Kidney (tissue), 14 donors: ENCODE results near the gene CPNE2. TPM values are rescaled to one million over a fixed set of nuclear protein-coding genes. Genes with fewer than 3 reads are reported as not detected.

Experiments
- DNase-seq, 5 donors: peaks; one replicate each; pipeline ENCODE4 v3.0.0-alpha.2; 2013 to 2020
- FAIRE-seq: peaks from 2 replicates; lab custom pipeline; 2012; peaks lifted over from hg19 to GRCh38; lab: Jason Lieb, UNC
- H3K27ac ChIP-seq, 2 donors: one replicate each; pipeline ENCODE4 v1.7.0; 2013; ENCODE audit warnings: low read depth in 2 of 2, low read length in 2 of 2, inconsistent platforms in 1 of 2
- H3K27me3 ChIP-seq: one replicate; pipeline ENCODE4 v1.7.1; 2013; ENCODE audit warnings: low read length, inconsistent platforms; ENCODE audit not compliant: control insufficient read depth, insufficient read depth
- H3K36me3 ChIP-seq, 3 donors: one replicate each; pipeline versions ENCODE4 v1.7.0 to v1.7.1; 2013; ENCODE audit warnings: low read length in 3 of 3, control low read depth in 1 of 3, inconsistent platforms in 1 of 3; ENCODE audit not compliant: insufficient read depth in 3 of 3, control insufficient read depth in 2 of 3
- H3K4me1 ChIP-seq, 3 donors: one replicate each; pipeline versions ENCODE4 v1.7.0 to v1.7.1; 2013; ENCODE audit warnings: low read length in 3 of 3, inconsistent platforms in 1 of 3, low read depth in 1 of 3; ENCODE audit not compliant: control insufficient read depth in 2 of 3, insufficient read depth in 2 of 3
- H3K4me3 ChIP-seq, 3 donors: one replicate each; pipeline versions ENCODE4 v1.7.0 to v1.8.1; 2013; ENCODE audit warnings: low read length in 3 of 3, control low read depth in 1 of 3, inconsistent platforms in 1 of 3
- H3K9ac ChIP-seq, 3 donors: one replicate each; pipeline versions ENCODE4 v1.7.0 to v1.7.1; 2013; ENCODE audit warnings: low read length in 3 of 3, control low read depth in 1 of 3, inconsistent platforms in 1 of 3
- H3K9me3 ChIP-seq, 3 donors: one replicate each; pipeline versions ENCODE4 v1.7.0 to v1.7.1; 2013; ENCODE audit warnings: low read length in 3 of 3, control low read depth in 1 of 3, inconsistent platforms in 1 of 3; ENCODE audit not compliant: control insufficient read depth in 2 of 3, insufficient read depth in 1 of 3
- CTCF ChIP-seq: IDR thresholded peaks from 3 replicates; pipeline ENCODE4 v1.5.1; 2012; ENCODE audit warnings: mild to moderate bottlenecking, moderate library complexity, borderline replicate concordance; ENCODE audit not compliant: insufficient read depth; ENCODE audit errors: extremely low read depth
- intact Hi-C: fragments of 100-400 bp; cut with DNase I; formaldehyde crosslinking; loops from one replicate; pipeline ENCODE4 v1.11.1; 2022
- polyA plus RNA-seq: library from polyadenylated mRNA; stranded (reverse); fragments of 350-450 nt; fragmentation: Illumina TruSeq; extraction: RNeasy Lipid Tissue Mini Kit (QIAGEN cat#74804); gene quantifications from one replicate; pipeline ENCODE4 v1.2.3, GENCODE V29; 2014; ENCODE audit warnings: low read depth, low replicate concordance; ENCODE audit not compliant: insufficient read depth
- total RNA-seq: library from RNA; stranded (reverse); fragmentation: NEBNext Ultra II Directional; extraction: Animal tissue kit (Norgen Biotek cat#: 25700); gene quantifications from one replicate; pipeline ENCODE4 v1.2.1, GENCODE V29; 2021
- donor health status: control.
- donor health status: control.
- donor health status: control.
- donor health status: control.
- donor health status: control.
- donor health status: DM: yes; HTN: yes; CAD: no.
- donor health status: Normal renal cell carcinoma (clear cell type).

CPNE2 gene
- total and polyA plus RNA-seq, 2 donors from 2014 or later = 24.1 to 33.1 TPM

- Histone ChIP-seq H3K9me3 (no peaks in the 10 kb centered on the region), H3K36me3 (peaks cover 0 to 2% (median 0%) of the 10 kb centered on the region in 3 donors), H3K9ac (no peak overlapping the region), H3K27me3 (no peaks in the 10 kb centered on the region), H3K27ac (no peak overlapping the region), H3K4me1 (no peaks in the 10 kb centered on the region), H3K4me3 (no peak overlapping the region)
- no peak for TF ChIP-seq CTCF
- FAIRE-seq (no peak), DNase-seq (no peak)
- intact Hi-C loops = no loop called here
These were observed 40.6 kb upstream of the CPNE2 start for GRCh38 chr16:57051696-57052228.

- Histone ChIP-seq H3K4me1 (no peaks in the 10 kb centered on the region), H3K27me3 (no peaks in the 10 kb centered on the region), H3K9ac (no peak overlapping the region), H3K9me3 (no peaks in the 10 kb centered on the region), H3K4me3 (no peak overlapping the region), H3K36me3 (peaks cover 0 to 2% (median 0%) of the 10 kb centered on the region in 3 donors), H3K27ac (no peak overlapping the region)
- no peak for DNase-seq
- no peak for TF ChIP-seq CTCF
- intact Hi-C loops = no loop called here
- FAIRE-seq = no peak
These were observed 39.2 kb upstream of the CPNE2 start for GRCh38 chr16:57053206-57053605.

GRCh38 chr16:57054338-57054737 lies 38.0 kb upstream of the CPNE2 start:
- Histone ChIP-seq H3K9ac (no peak overlapping the region), H3K4me1 (no peaks in the 10 kb centered on the region), H3K27ac (no peak overlapping the region), H3K27me3 (no peaks in the 10 kb centered on the region), H3K36me3 (peaks cover 0 to 2% (median 0%) of the 10 kb centered on the region in 3 donors), H3K9me3 (no peaks in the 10 kb centered on the region), H3K4me3 (no peak overlapping the region)
- TF ChIP-seq CTCF = no peak
- DNase-seq (no peak), FAIRE-seq (no peak)
- intact Hi-C loops = no loop called here

GRCh38 chr16:57054771-57055170 lies 37.6 kb upstream of the CPNE2 start:
- Histone ChIP-seq H3K4me3 (no peak overlapping the region), H3K27me3 (no peaks in the 10 kb centered on the region), H3K27ac (no peak overlapping the region), H3K9me3 (no peaks in the 10 kb centered on the region), H3K9ac (no peak overlapping the region), H3K36me3 (peaks cover 0 to 2% (median 0%) of the 10 kb centered on the region in 3 donors), H3K4me1 (no peaks in the 10 kb centered on the region)
- DNase-seq = no peak
- FAIRE-seq = no peak
- intact Hi-C loops = no loop called here
- TF ChIP-seq CTCF = no peak
